H1 (cell line): Measurements from ENCODE around the gene CSF2.
"Not testable (repeated sequence)": the region's sequence is repeated elsewhere in the genome, so short reads cannot be mapped to it uniquely, and the experiment has no call there.

Experiments
- ATF3 ChIP-seq: IDR thresholded peaks from 2 replicates; pipeline ENCODE4 v1.6.1; 2011; ENCODE audit warnings: low read depth, mild to moderate bottlenecking, low read length; ENCODE audit not compliant: insufficient read depth
- CBX5 ChIP-seq: fragments of 300-800, 300-1000 bp; sonication (generic); IDR thresholded peaks from 2 replicates; pipeline ENCODE4 v1.7.1; 2016; ENCODE audit warnings: antibody characterized with exemption, low read length, low read depth
- CBX8 ChIP-seq: fragments of 300-800, 300-1000 bp; sonication (generic); IDR thresholded peaks from 2 replicates; pipeline ENCODE4 v1.7.1; 2016; ENCODE audit warnings: low read depth, low read length, borderline replicate concordance
- CREB1 ChIP-seq: IDR thresholded peaks from 2 replicates; pipeline ENCODE4 v1.6.1; 2012; ENCODE audit warnings: inconsistent platforms
- CTCF ChIP-seq, 3 experiments: IDR thresholded peaks; 1 replicate in 2 of 3; 2 replicates in 1 of 3; pipeline versions ENCODE4 v1.5.1 to v1.6.1; 2011; ENCODE audit warnings: low read length in 3 of 3, mild to moderate bottlenecking in 3 of 3, inconsistent platforms in 2 of 3, low read depth in 1 of 3, moderate library complexity in 1 of 3; ENCODE audit not compliant: insufficient read depth in 1 of 3; ENCODE audit errors: control extremely low read depth in 1 of 3
- KDM5A ChIP-seq: fragments of 200-600 bp; IDR thresholded peaks from 2 replicates; pipeline ENCODE4 v1.7.1; 2012; ENCODE audit warnings: mild to moderate bottlenecking, low read length, inconsistent platforms, mixed read lengths
- POLR2A ChIP-seq, 2 experiments: IDR thresholded peaks; 1 replicate in 1 of 2; 2 replicates in 1 of 2; pipeline ENCODE4 v1.6.1; 2011; ENCODE audit warnings: low read depth in 2 of 2, low read length in 2 of 2, mild to moderate bottlenecking in 2 of 2; ENCODE audit errors: control extremely low read depth in 1 of 2
- RFX5 ChIP-seq: IDR thresholded peaks from 2 replicates; pipeline ENCODE4 v1.6.1; 2011; ENCODE audit warnings: low read depth, low read length, improper control_type of control experiment, borderline replicate concordance
- SP4 ChIP-seq: IDR thresholded peaks from 2 replicates; pipeline ENCODE4 v1.6.1; 2012; ENCODE audit warnings: low read length, inconsistent platforms
- TCF12 ChIP-seq: IDR thresholded peaks from 2 replicates; pipeline ENCODE4 v1.6.1; 2011; ENCODE audit warnings: low read depth, mild to moderate bottlenecking, low read length

DNA sequence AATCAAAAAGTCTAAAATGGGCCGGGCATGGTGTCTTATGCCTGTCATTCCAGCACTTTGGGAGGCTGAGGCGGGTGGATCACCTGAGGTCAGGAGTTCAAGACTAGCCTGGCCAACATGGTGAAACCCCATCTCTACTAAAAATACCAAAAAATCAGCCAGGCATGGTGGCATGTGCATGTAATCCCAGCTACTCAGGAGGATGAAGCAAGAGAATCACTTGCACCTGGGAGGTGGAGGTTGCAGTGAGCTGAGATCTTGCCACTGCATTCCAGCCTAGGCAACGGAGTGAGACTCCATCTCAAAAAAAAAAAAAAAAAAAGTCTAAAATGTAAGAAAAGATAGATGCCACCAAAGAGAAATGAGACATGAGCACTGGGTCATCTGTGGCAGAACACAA is 49.4 kb downstream of the CSF2 start:
- TF ChIP-seq SP4; CREB1; CBX8; RFX5; CTCF (IDR thresholded peaks at IDR 0.05; ENCODE audit: control extremely low read depth in 1 of 3, insufficient read depth in 1 of 3, low read depth in 1 of 3, low read length in 3 of 3); POLR2A (IDR thresholded peaks at IDR 0.05; ENCODE audit: control extremely low read depth in 1 of 2, low read depth in 2 of 2, low read length in 2 of 2); TCF12; KDM5A; CBX5; ATF3: not testable (repeated sequence)
